ENCODE results near the gene SMAD6. TPM values are rescaled to one million over a fixed set of nuclear protein-coding genes. Genes with fewer than 3 reads are reported as not detected.

Gene SMAD6
- total RNA-seq, 3 donors from 2014 or later (not counting 1 experiment from before 2014, with no cell fraction given), result 0.07 to 0.38 (median 0.09) TPM

DNA sequence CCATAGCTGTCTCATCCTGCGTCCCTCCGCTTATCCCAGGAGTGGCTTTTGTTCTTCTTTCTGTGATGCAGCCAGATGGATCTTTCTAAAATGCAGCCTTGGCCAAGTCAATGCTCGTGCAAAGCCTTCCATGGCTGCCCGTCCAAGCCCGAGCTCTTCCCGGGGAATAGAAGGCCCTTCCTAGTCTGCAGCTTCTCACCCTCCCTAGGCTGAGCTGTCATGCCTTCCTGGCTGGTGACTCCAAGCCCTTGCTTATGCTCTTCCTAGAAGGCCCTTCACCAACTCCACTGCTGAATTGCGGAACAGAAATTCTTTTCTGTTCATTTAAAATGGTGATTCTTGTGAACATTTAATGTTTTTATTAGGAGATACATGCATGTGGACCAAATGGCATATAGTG lies 95.9 kb downstream of the SMAD6 start:
- intact Hi-C loops (cut with micrococcal nuclease), result no loop called here
- Mint-ChIP-seq H3K36me3 (no peaks in the 10 kb centered on the region), H3K27ac (no peak overlapping the region), H3K9me3 (no peaks in the 10 kb centered on the region), H3K4me3 (no peak overlapping the region), H3K4me1 (no peaks in the 10 kb centered on the region), H3K27me3 (ENCODE audit: low read depth in 2 of 2) (peaks cover 8 to 12% of the 10 kb centered on the region in 2 donors)
- Histone ChIP-seq H3K9me3 (ENCODE audit: control insufficient read depth, insufficient read depth, low read length) (no peaks in the 10 kb centered on the region), H3K36me3 (ENCODE audit: control insufficient read depth, insufficient read depth, low read length) (no peaks in the 10 kb centered on the region), H3K27ac (ENCODE audit: low read length) (no peak overlapping the region), H3K27me3 (ENCODE audit: control insufficient read depth, insufficient read depth, low read length) (no peaks in the 10 kb centered on the region), H3K4me3 (ENCODE audit: low read length) (no peak overlapping the region), H3K4me1 (ENCODE audit: control insufficient read depth, insufficient read depth, low read length) (no peaks in the 10 kb centered on the region)
- 79% methylated on average over 6 of the region's 7 CpGs for WGBS (ENCODE audit: insufficient coverage)
- DNase-seq (no peak), ATAC-seq (no peak)
- TF ChIP-seq, protein P1, sequence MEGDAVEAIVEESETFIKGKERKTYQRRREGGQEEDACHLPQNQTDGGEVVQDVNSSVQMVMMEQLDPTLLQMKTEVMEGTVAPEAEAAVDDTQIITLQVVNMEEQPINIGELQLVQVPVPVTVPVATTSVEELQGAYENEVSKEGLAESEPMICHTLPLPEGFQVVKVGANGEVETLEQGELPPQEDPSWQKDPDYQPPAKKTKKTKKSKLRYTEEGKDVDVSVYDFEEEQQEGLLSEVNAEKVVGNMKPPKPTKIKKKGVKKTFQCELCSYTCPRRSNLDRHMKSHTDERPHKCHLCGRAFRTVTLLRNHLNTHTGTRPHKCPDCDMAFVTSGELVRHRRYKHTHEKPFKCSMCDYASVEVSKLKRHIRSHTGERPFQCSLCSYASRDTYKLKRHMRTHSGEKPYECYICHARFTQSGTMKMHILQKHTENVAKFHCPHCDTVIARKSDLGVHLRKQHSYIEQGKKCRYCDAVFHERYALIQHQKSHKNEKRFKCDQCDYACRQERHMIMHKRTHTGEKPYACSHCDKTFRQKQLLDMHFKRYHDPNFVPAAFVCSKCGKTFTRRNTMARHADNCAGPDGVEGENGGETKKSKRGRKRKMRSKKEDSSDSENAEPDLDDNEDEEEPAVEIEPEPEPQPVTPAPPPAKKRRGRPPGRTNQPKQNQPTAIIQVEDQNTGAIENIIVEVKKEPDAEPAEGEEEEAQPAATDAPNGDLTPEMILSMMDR (IDR thresholded peaks at IDR 0.05), result no peak

DNA sequence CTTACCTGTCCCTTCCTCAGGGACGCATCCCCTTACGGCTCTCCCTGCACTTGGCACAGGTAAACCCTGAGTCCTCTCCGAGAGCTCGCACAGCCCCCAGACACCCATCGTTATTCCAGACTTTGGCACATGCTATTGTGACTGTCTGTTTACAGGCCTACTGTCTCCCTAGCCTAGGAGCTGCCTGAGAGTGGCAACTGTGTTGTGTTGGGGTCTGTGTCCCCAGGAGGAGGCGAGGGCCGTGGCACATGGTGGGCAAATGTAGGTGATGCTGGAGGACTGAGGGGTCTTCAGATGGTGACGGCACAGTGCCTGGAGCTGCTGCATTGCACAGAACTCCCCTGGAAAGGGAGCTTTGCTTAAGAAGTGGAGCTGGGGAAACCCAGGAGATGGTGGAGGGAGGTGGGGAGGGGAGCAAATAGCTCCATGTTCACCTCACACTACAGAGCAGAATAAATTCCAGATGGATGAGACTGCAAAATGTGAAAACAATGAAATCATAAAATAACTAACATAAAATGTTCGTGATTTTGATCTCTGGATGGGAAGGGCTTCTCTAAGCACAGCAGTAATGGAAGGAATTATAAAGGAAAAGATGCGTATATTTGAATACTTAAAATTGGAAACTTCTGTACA lies 96.5 kb downstream of the SMAD6 start:
- no peaks in the 10 kb centered on the region for H3K36me3 Mint-ChIP-seq
- WGBS (ENCODE audit: insufficient coverage), result 95% methylated on average over 8 of the region's 10 CpGs
- no peak overlapping the region for H3K4me3 ChIP-seq (ENCODE audit: low read length)
- no peaks in the 10 kb centered on the region for H3K36me3 ChIP-seq (ENCODE audit: control insufficient read depth, insufficient read depth, low read length)
- H3K27me3 Mint-ChIP-seq (ENCODE audit: low read depth in 2 of 2), result peaks cover 8 to 12% of the 10 kb centered on the region in 2 donors
- no peaks in the 10 kb centered on the region for H3K4me1 ChIP-seq (ENCODE audit: control insufficient read depth, insufficient read depth, low read length)
- H3K27ac Mint-ChIP-seq, result no peak overlapping the region
- no peak overlapping the region for H3K27ac ChIP-seq (ENCODE audit: low read length)
- TF ChIP-seq, protein P1 (IDR thresholded peaks at IDR 0.05), result no peak
- H3K4me1 Mint-ChIP-seq, result no peaks in the 10 kb centered on the region
- no peaks in the 10 kb centered on the region for H3K27me3 ChIP-seq (ENCODE audit: control insufficient read depth, insufficient read depth, low read length)
- no peak for DNase-seq
- H3K4me3 Mint-ChIP-seq, result no peak overlapping the region
- intact Hi-C loops (cut with micrococcal nuclease), result no loop called here
- no peak for ATAC-seq
- no peaks in the 10 kb centered on the region for H3K9me3 Mint-ChIP-seq
- H3K9me3 ChIP-seq (ENCODE audit: control insufficient read depth, insufficient read depth, low read length), result no peaks in the 10 kb centered on the region

DNA sequence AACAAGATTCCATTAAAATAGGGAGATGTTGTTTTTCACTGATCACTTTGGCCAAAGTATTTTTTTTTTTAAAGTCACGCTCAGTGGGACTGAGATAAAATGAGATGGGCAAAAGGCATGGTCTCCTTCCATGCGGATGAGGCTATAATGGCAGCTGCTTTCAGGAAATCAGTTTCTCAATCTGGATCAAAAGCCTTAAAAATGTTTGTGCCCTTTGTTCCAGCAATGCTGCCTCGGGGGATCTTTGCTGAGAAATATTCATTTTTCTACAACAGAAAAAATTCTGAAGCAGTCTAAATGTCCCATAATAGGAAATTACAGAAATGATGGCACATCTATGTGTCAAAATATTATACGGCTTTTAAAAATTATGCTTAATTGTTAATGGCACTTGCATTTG lies 97.2 kb downstream of the SMAD6 start:
- no peak overlapping the region for H3K27ac Mint-ChIP-seq
- intact Hi-C loops (cut with micrococcal nuclease), result no loop called here
- no peaks in the 10 kb centered on the region for H3K9me3 Mint-ChIP-seq
- H3K36me3 Mint-ChIP-seq, result no peaks in the 10 kb centered on the region
- H3K4me1 Mint-ChIP-seq, result no peaks in the 10 kb centered on the region
- Histone ChIP-seq H3K4me3 (ENCODE audit: low read length) (no peak overlapping the region), H3K27ac (ENCODE audit: low read length) (no peak overlapping the region), H3K4me1 (ENCODE audit: control insufficient read depth, insufficient read depth, low read length) (no peaks in the 10 kb centered on the region), H3K36me3 (ENCODE audit: control insufficient read depth, insufficient read depth, low read length) (no peaks in the 10 kb centered on the region), H3K27me3 (ENCODE audit: control insufficient read depth, insufficient read depth, low read length) (no peaks in the 10 kb centered on the region), H3K9me3 (ENCODE audit: control insufficient read depth, insufficient read depth, low read length) (no peaks in the 10 kb centered on the region)
- TF ChIP-seq, protein P1 (IDR thresholded peaks at IDR 0.05), result no peak
- ATAC-seq (no peak), DNase-seq (no peak)
- WGBS (ENCODE audit: insufficient coverage), result 86% methylated on average over 3 of the region's 4 CpGs
- H3K27me3 Mint-ChIP-seq (ENCODE audit: low read depth in 2 of 2), result peaks cover 8 to 12% of the 10 kb centered on the region in 2 donors
- no peak overlapping the region for H3K4me3 Mint-ChIP-seq

Data from natural killer cell (primary cell).